A549 (cell line): Measurements from ENCODE around the gene CHP2.

ENCODE experiments used
- CTCF ChIP-seq: fragments of >200 bp; sonication (Bioruptor Twin); formaldehyde crosslinking; IDR thresholded peaks from 3 replicates; pipeline ENCODE4 v1.5.1; 2016
- PBX3 ChIP-seq: IDR thresholded peaks from 2 replicates; pipeline ENCODE4 v1.6.1; 2012
- SMC3 ChIP-seq: fragments of >200 bp; sonication (Bioruptor Twin); formaldehyde crosslinking; IDR thresholded peaks from 3 replicates; pipeline ENCODE4 v1.6.1; 2018; ENCODE audit warnings: inconsistent platforms

DNA sequence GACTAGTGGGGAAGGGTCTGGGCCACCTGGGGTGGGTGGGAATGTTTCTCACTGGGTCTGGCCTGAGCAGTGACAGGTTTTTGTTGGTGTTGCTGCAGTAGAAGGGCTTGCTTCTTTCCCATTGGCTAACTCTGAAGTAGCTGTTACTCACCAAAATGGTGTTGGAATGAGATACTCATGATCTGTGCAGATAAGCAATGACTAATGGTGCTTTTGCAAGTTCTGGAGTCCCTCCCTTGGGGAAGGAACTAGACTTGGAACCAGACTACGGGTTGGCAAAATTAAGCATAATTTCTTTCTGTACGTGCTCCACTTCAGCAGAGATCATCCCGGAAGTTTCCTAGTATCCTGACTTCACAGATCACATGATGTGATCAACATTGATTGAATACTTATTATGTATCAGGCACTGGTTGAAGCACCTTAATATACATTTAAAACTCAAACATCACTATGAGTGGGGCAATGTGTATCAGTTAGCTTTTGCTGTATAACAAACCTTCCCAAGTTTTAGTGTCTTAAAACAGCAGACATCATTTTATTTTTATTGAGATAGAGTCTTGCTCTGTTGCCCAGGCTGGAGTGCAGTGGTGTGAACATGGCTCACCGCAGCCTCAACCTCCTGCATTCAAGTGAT, 30.1 kb downstream of the CHP2 start:
- TF ChIP-seq CTCF = no peak
- no peak for TF ChIP-seq SMC3
- TF ChIP-seq PBX3 = no peak
